ENCODE data around the gene COX7A2. TPM values are rescaled to one million over a fixed set of nuclear protein-coding genes. Genes with fewer than 3 reads are reported as not detected.

COX7A2 gene
- total and polyA plus RNA-seq, 2 of the 13 experiments (the other 11 are each of a cell fraction or from before 2014, with no cell fraction given) = 407 to 556 TPM

DNA sequence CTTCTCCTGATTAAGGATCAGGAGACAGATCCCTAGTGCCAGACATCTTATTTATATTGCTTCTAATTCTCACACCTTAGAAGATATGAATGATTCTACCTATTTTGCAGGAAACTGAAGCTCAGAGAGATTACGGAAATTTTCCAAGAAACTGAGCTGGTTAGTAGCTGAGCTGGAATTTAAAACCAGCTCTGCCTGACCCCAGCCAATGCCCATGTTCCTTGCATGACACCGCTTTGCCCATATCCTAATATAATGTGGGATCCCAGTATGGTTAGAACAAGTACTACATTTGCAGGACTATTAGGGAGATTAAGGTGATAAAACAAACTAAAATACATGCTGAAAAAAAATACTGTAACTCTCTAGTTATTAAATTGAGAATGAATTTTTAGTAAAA lies 39.1 kb upstream of the COX7A2 start:
- in situ Hi-C loops (cut with HindIII; ENCODE audit: extremely low pct_ligation_motif_present, low pct_unique_long_range_greater_than_20kb) = loop anchor here (10.0 kb wide), 1 partner anchor 242 kb away; no protein-coding TSS in a partner anchor
- POLR2A ChIA-PET = interaction anchor here (0.8 to 1.2 kb wide), 2 partner anchors 10 to 39 kb away, joined by 3 read pairs; partner anchors contain the start of gene COX7A2
- Histone ChIP-seq H3K79me2 (ENCODE audit: insufficient read depth, low read length) (peaks cover 72% of the 10 kb centered on the region), H3K27me3 (ENCODE audit: control insufficient read depth in 1 of 2, insufficient read depth in 2 of 2, low read length in 2 of 2) (no peaks in the 10 kb centered on the region; a peak in 1 of 5 replicates), H3K27ac (ENCODE audit: extremely low read length, insufficient read depth, low read length) (no peak overlapping the region), H3K9ac (ENCODE audit: insufficient read depth, low read depth, low read length) (peak overlapping the region; percentile 81; the same call in 1 of the 2 replicates), H3K4me1 (ENCODE audit: insufficient read depth, low read length) (peaks cover 49% of the 10 kb centered on the region), H2AFZ (ENCODE audit: low read length) (no peak overlapping the region), H3K4me2 (ENCODE audit: low read depth, low read length) (peak overlapping the region; percentile 75), H3K9me3 (ENCODE audit: low read length) (no peaks in the 10 kb centered on the region), H3K4me3 (replicated peaks in 1 of 3; ENCODE audit: insufficient read depth in 1 of 3, low read depth in 2 of 3, low read length in 3 of 3) (peak overlapping the region; percentile 85 to 91 (median 89)), H3K36me3 (replicated peaks in 1 of 2; ENCODE audit: control insufficient read depth in 1 of 2, insufficient read depth in 2 of 2, low read length in 2 of 2) (peaks cover 0 to 2% of the 10 kb centered on the region in 2 experiments; a peak in 1 of 5 replicates), H4K20me1 (ENCODE audit: insufficient read depth, low read length) (peaks cover 12% of the 10 kb centered on the region)
- WGBS (ENCODE audit: low lambda C conversion rate) = 53% methylated on average over 2 of the region's 2 CpGs
- CTCF ChIA-PET (ENCODE audit: low intra/inter-chr PET ratio, low total read pairs) = no interaction called here
- intact Hi-C loops (cut with micrococcal nuclease; ENCODE audit: unreplicated experiment) = no loop called here
- FAIRE-seq (no peak), DNase-seq (ENCODE audit: low spot score) (no peak), ATAC-seq (no peak)
- no TSS peak for BruUV-seq (replicated peaks)
- no peak for TF ChIP-seq THYN1 (CRISPR knock-in tag; IDR thresholded peaks at IDR 0.05; ENCODE audit: borderline replicate concordance, low read depth)
- no peak for TF ChIP-seq ZBTB39 (CRISPR knock-in tag; IDR thresholded peaks at IDR 0.05)
- no peak for TF ChIP-seq ZBTB37 (CRISPR knock-in tag; IDR thresholded peaks at IDR 0.05)
- no peak for TF ChIP-seq ZFP62 (CRISPR knock-in tag; IDR thresholded peaks at IDR 0.05)
- TF ChIP-seq, protein P1, sequence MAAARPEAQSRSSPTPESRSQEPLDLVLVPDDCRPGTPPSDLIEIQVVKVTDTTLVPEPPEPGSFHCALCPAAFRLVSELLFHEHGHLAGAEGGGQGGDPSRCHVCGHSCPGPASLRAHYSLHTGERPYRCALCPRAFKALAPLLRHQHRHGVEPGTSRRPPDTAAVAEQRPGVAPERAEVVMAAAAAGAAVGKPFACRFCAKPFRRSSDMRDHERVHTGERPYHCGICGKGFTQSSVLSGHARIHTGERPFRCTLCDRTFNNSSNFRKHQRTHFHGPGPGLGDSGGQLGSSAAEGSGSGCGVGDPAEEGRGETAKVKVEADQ (CRISPR knock-in tag; IDR thresholded peaks at IDR 0.05; ENCODE audit: borderline replicate concordance) = no peak
- no peak for TF ChIP-seq FOXO1 (CRISPR knock-in tag; IDR thresholded peaks at IDR 0.05)
- no peak for TF ChIP-seq ZNF619 (CRISPR knock-in tag; IDR thresholded peaks at IDR 0.05)
- no peak for TF ChIP-seq ZNF326 (CRISPR knock-in tag; IDR thresholded peaks at IDR 0.05; ENCODE audit: borderline replicate concordance)
- TF ChIP-seq KAT2B (IDR thresholded peaks at IDR 0.05; ENCODE audit: borderline replicate concordance, low read depth, low read length) = no peak
- no peak for TF ChIP-seq CENPX (CRISPR knock-in tag; IDR thresholded peaks at IDR 0.05)
- TF ChIP-seq ZNF746 (CRISPR knock-in tag; IDR thresholded peaks at IDR 0.05) = no peak

All from HepG2 (cell line).